IMR-90 (cell line): ENCODE data around the gene DIP2A. TPM values are rescaled to one million over a fixed set of nuclear protein-coding genes. Genes with fewer than 3 reads are reported as not detected.

ENCODE experiments used
- ATAC-seq: fragments of 200-7000 bp; cut with Tn5 transposase; 2 replicates; pipeline ENCODE4 v1.9.1; 2020; ENCODE audit warnings: low read depth, mild to moderate bottlenecking, moderate library complexity
- BruUV-seq: library from RNA; stranded (reverse); fragments of 400-500 nt; replicated peaks from 2 replicates; lab custom pipeline; 2021; lab: Mats Ljungman, UMichigan
- CTCF ChIA-PET: fragments of 300-600 bp; formaldehyde crosslinking; extraction: SDS; loops from one replicate; lab custom pipeline; 2021; ENCODE audit warnings: antibody characterized with exemption; lab: Yijun Ruan, JAX
- POLR2A ChIA-PET: fragments of 300-600 bp; sonication (Branson Sonifier 250); formaldehyde crosslinking; loops from one replicate; lab custom pipeline; 2022; ENCODE audit warnings: antibody characterized with exemption; ENCODE audit not compliant: unreplicated experiment; lab: Charles Lee
- DNase-seq: peaks from one replicate; pipeline ENCODE4 v3.0.0; 2013
- H2AFZ ChIP-seq: replicated peaks from 2 replicates; pipeline ENCODE3; 2013; ENCODE audit warnings: low read length, mild to moderate bottlenecking; ENCODE audit not compliant: poor library complexity
- H2AK5ac ChIP-seq: 2 replicates; pipeline ENCODE4 v1.6.1; 2013; ENCODE audit warnings: low read depth, low read length, inconsistent platforms
- H2AK9ac ChIP-seq: replicated peaks from 2 replicates; pipeline ENCODE3; 2013; ENCODE audit warnings: mild to moderate bottlenecking, low read depth, low read length, moderate library complexity; ENCODE audit not compliant: poor library complexity
- H2BK120ac ChIP-seq: 2 replicates; pipeline ENCODE4 v1.6.1; 2013; ENCODE audit warnings: low read depth, low read length, inconsistent platforms
- H2BK15ac ChIP-seq: 3 replicates; pipeline ENCODE4 v1.6.1; 2013; ENCODE audit warnings: low read depth, low read length, inconsistent platforms
- H2BK20ac ChIP-seq: 2 replicates; pipeline ENCODE4 v1.6.1; 2013; ENCODE audit warnings: low read depth, mild to moderate bottlenecking, inconsistent platforms, low read length, moderate library complexity
- H2BK5ac ChIP-seq: 2 replicates; pipeline ENCODE4 v1.6.1; 2013; ENCODE audit warnings: mild to moderate bottlenecking, low read depth, low read length, inconsistent platforms; ENCODE audit not compliant: poor library complexity, severe bottlenecking
- H3K14ac ChIP-seq: replicated peaks from 2 replicates; pipeline ENCODE4 v1.6.1; 2013; ENCODE audit warnings: low read depth, low read length, inconsistent platforms
- H3K18ac ChIP-seq: 2 replicates; pipeline ENCODE4 v1.6.1; 2013; ENCODE audit warnings: low read depth, low read length, control low read depth
- H3K23ac ChIP-seq: 2 replicates; pipeline ENCODE4 v1.6.1; 2013; ENCODE audit warnings: low read depth, low read length, inconsistent platforms
- H3K27ac ChIP-seq: 2 replicates; pipeline ENCODE4 v1.5.1; 2013; ENCODE audit warnings: mild to moderate bottlenecking, control low read depth, low read length; ENCODE audit not compliant: insufficient read depth
- H3K27me3 ChIP-seq: 2 replicates; pipeline ENCODE4 v1.6.1; 2013; ENCODE audit warnings: low read length; ENCODE audit not compliant: control insufficient read depth, insufficient read depth
- H3K36me3 ChIP-seq: 2 replicates; pipeline ENCODE4 v1.6.1; 2013; ENCODE audit warnings: low read length, mixed read lengths; ENCODE audit not compliant: control insufficient read depth, insufficient read depth
- H3K4ac ChIP-seq: 2 replicates; pipeline ENCODE4 v1.6.1; 2013; ENCODE audit warnings: low read depth, low read length, inconsistent platforms
- H3K4me1 ChIP-seq: 2 replicates; pipeline ENCODE4 v1.6.1; 2013; ENCODE audit warnings: low read length, mixed read lengths; ENCODE audit not compliant: control insufficient read depth, insufficient read depth
- H3K4me2 ChIP-seq: 2 replicates; pipeline ENCODE4 v1.6.1; 2013; ENCODE audit warnings: low read depth, mild to moderate bottlenecking, control low read depth, low read length, moderate library complexity
- H3K4me3 ChIP-seq: 2 replicates; pipeline ENCODE4 v1.5.1; 2013; ENCODE audit warnings: low read depth, mild to moderate bottlenecking, control low read depth, low read length, moderate library complexity; ENCODE audit not compliant: insufficient read depth
- H3K56ac ChIP-seq: 2 replicates; pipeline ENCODE4 v1.6.1; 2013; ENCODE audit warnings: low read length, inconsistent platforms; ENCODE audit not compliant: insufficient read depth; ENCODE audit errors: extremely low read depth
- H3K79me1 ChIP-seq, 2 experiments: 2 replicates each; pipeline ENCODE4 v1.6.1; 2013; ENCODE audit warnings: low read length in 2 of 2, inconsistent platforms in 1 of 2, low read depth in 1 of 2
- H3K9ac ChIP-seq: 2 replicates; pipeline ENCODE4 v1.6.1; 2013; ENCODE audit warnings: low read depth, low read length, control low read depth
- H3K9me1 ChIP-seq: 2 replicates; pipeline ENCODE4 v1.6.1; 2013; ENCODE audit warnings: low read length, inconsistent platforms; ENCODE audit not compliant: insufficient read depth
- H3K9me3 ChIP-seq: 2 replicates; pipeline ENCODE4 v1.6.1; 2013; ENCODE audit warnings: low read length; ENCODE audit not compliant: control insufficient read depth, insufficient read depth
- H4K20me1 ChIP-seq: 2 replicates; pipeline ENCODE4 v1.6.1; 2013; ENCODE audit warnings: low read length, inconsistent platforms; ENCODE audit not compliant: insufficient read depth
- H4K5ac ChIP-seq: 2 replicates; pipeline ENCODE4 v1.6.1; 2013; ENCODE audit warnings: mild to moderate bottlenecking, low read depth, low read length, control low read depth
- H4K8ac ChIP-seq, 2 experiments: 2 replicates each; pipeline ENCODE4 v1.6.1; 2013; ENCODE audit warnings: low read depth in 2 of 2, low read length in 2 of 2, control low read depth in 1 of 2, inconsistent platforms in 1 of 2
- H4K91ac ChIP-seq: 2 replicates; pipeline ENCODE4 v1.6.1; 2013; ENCODE audit warnings: low read depth, low read length, inconsistent platforms; ENCODE audit not compliant: insufficient read depth
- CEBPB ChIP-seq: IDR thresholded peaks from 2 replicates; pipeline ENCODE4 v1.6.1; 2012; ENCODE audit warnings: low read depth, low read length, improper control_type of control experiment
- CHD1 ChIP-seq: IDR thresholded peaks from 2 replicates; pipeline ENCODE4 v1.6.1; 2012; ENCODE audit warnings: low read depth, low read length, improper control_type of control experiment
- ELK1 ChIP-seq: fragments of 150-350 bp; IDR thresholded peaks from 2 replicates; pipeline ENCODE4 v1.6.1; 2016; ENCODE audit warnings: low read depth, mild to moderate bottlenecking, low read length, moderate library complexity, borderline replicate concordance
- FOS ChIP-seq: fragments of 150-350 bp; IDR thresholded peaks from 2 replicates; pipeline ENCODE4 v1.6.1; 2016; ENCODE audit warnings: low read depth, low read length
- MAFK ChIP-seq: IDR thresholded peaks from 2 replicates; pipeline ENCODE4 v1.6.1; 2012; ENCODE audit warnings: low read depth, low read length, improper control_type of control experiment
- MAZ ChIP-seq: IDR thresholded peaks from 2 replicates; pipeline ENCODE4 v1.6.1; 2012; ENCODE audit warnings: low read depth, mild to moderate bottlenecking, low read length, improper control_type of control experiment, moderate library complexity, borderline replicate concordance
- MXI1 ChIP-seq: IDR thresholded peaks from 2 replicates; pipeline ENCODE4 v1.6.1; 2012; ENCODE audit warnings: low read depth, mild to moderate bottlenecking, low read length, moderate library complexity, borderline replicate concordance
- NFE2L2 ChIP-seq: fragments of 150-350 bp; IDR thresholded peaks from 2 replicates; pipeline ENCODE4 v1.6.1; 2016; ENCODE audit warnings: low read depth, mild to moderate bottlenecking, low read length
- POLR2A ChIP-seq: IDR thresholded peaks from 2 replicates; pipeline ENCODE4 v1.6.1; 2012; ENCODE audit warnings: mild to moderate bottlenecking, low read depth, low read length
- RAD21 ChIP-seq: IDR thresholded peaks from 2 replicates; pipeline ENCODE4 v1.6.1; 2012; ENCODE audit warnings: low read length, improper control_type of control experiment
- RCOR1 ChIP-seq: IDR thresholded peaks from 2 replicates; pipeline ENCODE4 v1.6.1; 2012; ENCODE audit warnings: mild to moderate bottlenecking, low read length, improper control_type of control experiment; ENCODE audit not compliant: insufficient replicate concordance
- RFX5 ChIP-seq: IDR thresholded peaks from 2 replicates; pipeline ENCODE4 v1.8.0; 2012; ENCODE audit warnings: low read depth, mild to moderate bottlenecking, low read length, moderate library complexity
- SMC3 ChIP-seq: fragments of 150-350 bp; IDR thresholded peaks from 2 replicates; pipeline ENCODE4 v1.6.1; 2016; ENCODE audit warnings: low read depth, mild to moderate bottlenecking, antibody characterized with exemption, low read length, moderate library complexity
- WGBS, 2 experiments: methylation state at CpG; one replicate each; pipeline versions ENCODE4 v1.1.5 to v1.1.7; 2013; ENCODE audit warnings: missing lambda C conversion rate in 2 of 2; ENCODE audit not compliant: insufficient read length in 1 of 2; ENCODE audit errors: extremely low coverage in 2 of 2; 5-methylcytosine and 5-hydroxymethylcytosine counted together
- dilution Hi-C: fragments of 300-500 bp; cut with HindIII; formaldehyde crosslinking; loops from one replicate; pipeline ENCODE4 v1.14.3; 2018; ENCODE audit warnings: low sequenced_read_pairs; ENCODE audit not compliant: unreplicated experiment
- in situ Hi-C: fragments of 300-500 bp; cut with MboI; formaldehyde crosslinking; loops from 3 replicates; pipeline ENCODE4 v1.14.3; 2019; ENCODE audit warnings: low sequenced_read_pairs, inconsistent platforms, mixed read lengths
- intact Hi-C: fragments of 100-400 bp; cut with micrococcal nuclease; formaldehyde crosslinking; loops from 2 replicates; pipeline ENCODE4 v1.10.0; 2022
- polyA plus RNA-seq, 3 experiments: library from polyadenylated mRNA; depleted of rRNA; stranded (reverse); fragments of >200 nt; gene quantifications; 2 replicates each; pipeline ENCODE4 v1.2.3, GENCODE V29; 2012; ENCODE audit warnings: low replicate concordance in 1 of 3
- total RNA-seq: library from RNA; depleted of rRNA; stranded (reverse); fragments of >200 nt; gene quantifications from 2 replicates; pipeline ENCODE4 v1.2.3, GENCODE V29; 2012

DIP2A gene
- total and polyA plus RNA-seq, 2 of the 4 experiments (the other 2 are of a cell fraction), result 17.9 to 24.3 TPM

GRCh38 chr21:46468108-46468774 is 9.6 kb downstream of the DIP2A start:
- H2AK9ac ChIP-seq, result no peak overlapping the region
- no peaks in the 10 kb centered on the region for H3K27me3 ChIP-seq
- H3K4me3 ChIP-seq, result no peak overlapping the region
- no peak overlapping the region for H3K23ac ChIP-seq
- no peak overlapping the region for H2BK20ac ChIP-seq
- 0 out of 2 replicates have a peak, but pooled peaks cover 4% of the 10 kb centered on the region for H3K4me1 ChIP-seq
- H4K5ac ChIP-seq, result no peak overlapping the region
- H3K79me1 ChIP-seq, result peaks cover 20 to 58% of the 10 kb centered on the region in 2 experiments
- H3K27ac ChIP-seq, result no peak overlapping the region
- peaks cover 15% of the 10 kb centered on the region for H3K9me1 ChIP-seq
- ChIA-PET CTCF (no interaction called here), POLR2A (no interaction called here)
- H3K56ac ChIP-seq, result no peak overlapping the region
- intact Hi-C loops, result no loop called here
- DNase-seq, result no peak
- ATAC-seq, result no peak
- BruUV-seq, result no TSS peak
- no peak overlapping the region for H2AFZ ChIP-seq
- H3K4me2 ChIP-seq, result no peak overlapping the region
- no peak overlapping the region for H4K91ac ChIP-seq
- no peak overlapping the region for H2AK5ac ChIP-seq
- peaks cover 10% of the 10 kb centered on the region for H4K20me1 ChIP-seq
- H3K9me3 ChIP-seq, result no peaks in the 10 kb centered on the region
- H2BK15ac ChIP-seq, result no peak overlapping the region
- no peak overlapping the region for H2BK5ac ChIP-seq
- dilution Hi-C loops, result no loop called here
- H3K4ac ChIP-seq, result no peak overlapping the region
- H3K14ac ChIP-seq, result no peak overlapping the region
- WGBS, 2 experiments, result no CpG with 5 or more reads among the region's 6 CpGs
- in situ Hi-C loops, result no loop called here
- no peak overlapping the region for H2BK120ac ChIP-seq
- H4K8ac ChIP-seq, result no peak overlapping the region
- H3K18ac ChIP-seq, result no peak overlapping the region
- peaks cover 5% of the 10 kb centered on the region; the same call in 1 of the 2 replicates for H3K36me3 ChIP-seq
- H3K9ac ChIP-seq, result no peak overlapping the region
- TF ChIP-seq MAZ, result no peak
- no peak for TF ChIP-seq RFX5
- TF ChIP-seq POLR2A, result no peak
- TF ChIP-seq FOS, result no peak
- TF ChIP-seq ELK1, result no peak
- no peak for TF ChIP-seq CEBPB
- TF ChIP-seq MXI1, result no peak
- TF ChIP-seq MAFK, result no peak
- no peak for TF ChIP-seq RAD21
- no peak for TF ChIP-seq NFE2L2
- TF ChIP-seq CHD1, result no peak
- TF ChIP-seq SMC3, result no peak
- no peak for TF ChIP-seq RCOR1
